Left ventricle myocardium inferior (tissue), 1 donor: ENCODE data around the gene KRT8. TPM values are rescaled to one million over a fixed set of nuclear protein-coding genes. Genes with fewer than 3 reads are reported as not detected.

Source experiments
- DNase-seq: peaks from one replicate; pipeline ENCODE4 v3.0.0-alpha.2; 2020
- H3K27ac ChIP-seq: fragments of 200-600 bp; replicated peaks from 2 replicates; pipeline ENCODE4 v1.8.0; 2021
- H3K27me3 ChIP-seq: fragments of 200-600 bp; 2 replicates; pipeline ENCODE4 v1.8.0; 2021; ENCODE audit warnings: low read depth
- H3K36me3 ChIP-seq: fragments of 200-600 bp; 2 replicates; pipeline ENCODE4 v1.8.0; 2021
- H3K4me1 ChIP-seq: fragments of 200-600 bp; 2 replicates; pipeline ENCODE4 v1.8.0; 2021
- H3K4me3 ChIP-seq: fragments of 200-600 bp; 2 replicates; pipeline ENCODE4 v1.8.0; 2021; ENCODE audit warnings: mild to moderate bottlenecking, moderate library complexity
- H3K9me3 ChIP-seq: fragments of 200-600 bp; replicated peaks from 2 replicates; pipeline ENCODE4 v1.8.0; 2021
- CTCF ChIP-seq: fragments of 200-600 bp; IDR thresholded peaks from 2 replicates; pipeline ENCODE4 v1.8.0; 2021; ENCODE audit warnings: antibody characterized with exemption, mild to moderate bottlenecking, borderline replicate concordance
- intact Hi-C: fragments of 100-400 bp; cut with micrococcal nuclease; formaldehyde crosslinking; loops from one replicate; pipeline ENCODE4 v1.11.0; 2022
- total RNA-seq: library from RNA; stranded (reverse); fragmentation: NEBNext Ultra II Directional; extraction: Animal tissue kit (Norgen Biotek cat#: 25700); gene quantifications from one replicate; pipeline ENCODE4 v1.2.1, GENCODE V29; 2021
- donor health status: DM: no; HTN: yes; CAD: no; lungs with severe emphysema.

The KRT8 gene
- total RNA-seq, 1 donor from 2014 or later = 63.4 TPM

DNA sequence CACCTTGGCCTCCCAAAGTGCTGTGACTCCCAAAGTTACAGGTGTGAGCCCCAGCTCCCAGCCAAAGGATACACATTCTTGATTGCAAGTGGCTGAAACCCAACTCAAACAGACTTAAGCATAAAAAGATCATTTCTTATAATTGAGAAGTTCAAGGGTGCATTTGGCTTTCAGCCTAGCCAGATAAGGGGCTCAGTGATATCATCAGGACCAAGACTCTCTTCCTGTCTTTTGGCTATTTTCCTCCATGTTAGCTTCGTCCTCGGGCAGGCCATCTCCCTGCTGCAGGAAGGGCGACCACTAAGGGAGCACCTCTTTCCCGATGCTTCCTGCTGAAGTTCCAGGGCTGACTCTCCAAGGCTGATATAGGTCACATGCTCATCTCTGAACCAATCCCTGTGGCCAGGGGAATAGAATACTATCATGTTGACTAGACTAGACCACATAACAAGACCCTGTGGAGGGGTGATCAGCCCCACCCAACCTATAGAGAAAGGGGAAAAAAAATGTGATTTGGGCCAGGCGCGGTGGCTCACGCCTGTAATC lies 9.8 kb upstream of the KRT8 start:
- H3K27me3 ChIP-seq = no peaks in the 10 kb centered on the region
- intact Hi-C loops = no loop called here
- H3K36me3 ChIP-seq = no peaks in the 10 kb centered on the region
- H3K9me3 ChIP-seq = no peaks in the 10 kb centered on the region
- no peaks in the 10 kb centered on the region for H3K4me1 ChIP-seq
- no peak for TF ChIP-seq CTCF
- no peak overlapping the region for H3K4me3 ChIP-seq
- no peak overlapping the region for H3K27ac ChIP-seq
- no peak for DNase-seq

DNA sequence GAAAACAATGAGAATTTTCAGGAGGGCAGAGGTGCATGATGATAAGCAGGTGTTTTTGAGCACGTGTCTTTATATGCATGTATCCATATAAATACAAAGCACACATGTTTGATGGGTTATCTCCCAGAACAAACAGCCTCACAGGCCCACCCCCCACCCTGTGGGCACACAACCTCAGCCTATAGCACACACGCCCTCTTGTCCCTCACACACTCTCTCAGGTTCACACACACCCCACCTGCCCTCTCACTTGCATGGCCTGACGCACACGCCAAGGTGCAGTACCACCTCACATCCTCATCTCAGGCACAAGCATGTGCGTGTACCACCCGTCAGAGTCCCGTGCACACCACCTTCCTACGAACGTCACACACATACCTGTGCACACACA lies 8.6 kb upstream of the KRT8 start:
- intact Hi-C loops = no loop called here
- H3K4me1 ChIP-seq = no peaks in the 10 kb centered on the region
- no peak for TF ChIP-seq CTCF
- H3K27me3 ChIP-seq = no peaks in the 10 kb centered on the region
- H3K27ac ChIP-seq = no peak overlapping the region
- no peak overlapping the region for H3K4me3 ChIP-seq
- H3K36me3 ChIP-seq = no peaks in the 10 kb centered on the region
- DNase-seq = no peak
- no peaks in the 10 kb centered on the region for H3K9me3 ChIP-seq

GRCh38 chr12:52912711-52913430 lies 8.0 kb upstream of the KRT8 start:
- intact Hi-C loops = no loop called here
- Histone ChIP-seq H3K4me3 (no peak overlapping the region), H3K27me3 (no peaks in the 10 kb centered on the region), H3K9me3 (no peaks in the 10 kb centered on the region), H3K4me1 (no peaks in the 10 kb centered on the region), H3K36me3 (no peaks in the 10 kb centered on the region), H3K27ac (no peak overlapping the region)
- TF ChIP-seq CTCF = no peak
- DNase-seq = no peak

GRCh38 chr12:52910248-52910883 lies 5.5 kb upstream of the KRT8 start:
- intact Hi-C loops = no loop called here
- Histone ChIP-seq H3K4me3 (no peak overlapping the region), H3K4me1 (no peaks in the 10 kb centered on the region), H3K36me3 (no peaks in the 10 kb centered on the region), H3K27ac (no peak overlapping the region), H3K9me3 (no peaks in the 10 kb centered on the region), H3K27me3 (no peaks in the 10 kb centered on the region)
- TF ChIP-seq CTCF = no peak
- no peak for DNase-seq

DNA sequence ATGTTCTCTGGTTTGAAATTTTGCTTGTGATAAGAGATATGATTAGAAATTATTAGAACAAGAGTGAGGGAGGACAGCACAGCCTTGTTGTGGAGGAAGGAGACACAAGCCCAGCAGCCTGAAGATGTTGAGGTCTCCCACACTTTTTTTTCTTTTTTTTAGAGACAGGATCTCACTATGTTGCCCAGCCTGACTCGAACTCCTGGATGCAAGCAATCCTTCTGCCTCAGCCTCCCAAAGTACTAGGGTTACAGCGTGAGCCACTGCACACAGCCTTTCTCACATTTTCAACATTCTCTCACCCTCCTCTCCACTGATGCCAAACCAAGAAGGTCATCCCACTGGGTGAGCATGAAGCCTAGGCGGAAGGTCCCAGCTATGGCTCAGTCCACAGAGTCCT lies 4.9 kb upstream of the KRT8 start:
- Histone ChIP-seq H3K9me3 (no peaks in the 10 kb centered on the region), H3K4me1 (no peaks in the 10 kb centered on the region), H3K36me3 (no peaks in the 10 kb centered on the region), H3K4me3 (no peak overlapping the region), H3K27me3 (no peaks in the 10 kb centered on the region), H3K27ac (no peak overlapping the region)
- intact Hi-C loops = no loop called here
- TF ChIP-seq CTCF = no peak
- no peak for DNase-seq
